Liver (tissue), 3 donors: Measurements from ENCODE around the gene NAIF1.

Experiments used
- CTCF ChIP-seq: fragments of 150-350 bp; IDR thresholded peaks from 2 replicates; pipeline ENCODE4 v1.5.1; 2017; ENCODE audit warnings: improper control_type of control experiment, low read depth, low read length; ENCODE audit not compliant: missing input control
- FOXA1 ChIP-seq: IDR thresholded peaks from 2 replicates; pipeline ENCODE4 v1.6.1; 2016; ENCODE audit warnings: antibody characterized with exemption
- RAD21 ChIP-seq, 2 donors: IDR thresholded peaks; 2 replicates each; pipeline ENCODE4 v1.6.1; 2016; ENCODE audit warnings: antibody characterized with exemption in 2 of 2, mild to moderate bottlenecking in 2 of 2
- RXRA ChIP-seq, 2 donors: IDR thresholded peaks; 2 replicates each; pipeline ENCODE4 v1.6.1; 2017 to 2018; ENCODE audit warnings: antibody characterized with exemption in 2 of 2, mild to moderate bottlenecking in 1 of 2
- SP1 ChIP-seq: IDR thresholded peaks from 2 replicates; pipeline ENCODE4 v1.6.1; 2018; ENCODE audit warnings: antibody characterized with exemption, mild to moderate bottlenecking
- ZBTB33 ChIP-seq: IDR thresholded peaks from 2 replicates; pipeline ENCODE4 v1.6.1; 2016; ENCODE audit warnings: antibody characterized with exemption
- donor health status: healthy.
- donor health status: healthy.

GRCh38 chr9:128026773-128027541 is 40.2 kb downstream of the NAIF1 start:
- TF ChIP-seq ZBTB33 (no peak), CTCF (no peak), FOXA1 (no peak), SP1 (no peak), RXRA (IDR thresholded peaks at IDR 0.05) (no peak), RAD21 (IDR thresholded peaks at IDR 0.05) (no peak)
